Upper lobe of right lung (tissue), 1 donor: ENCODE data around the gene POLD3. TPM values are rescaled to one million over a fixed set of nuclear protein-coding genes. Genes with fewer than 3 reads are reported as not detected.

ENCODE experiments used
- ATAC-seq: fragments of 200-7000 bp; cut with Tn5 transposase; one replicate; pipeline ENCODE4 v1.9.1; 2020; ENCODE audit warnings: mild to moderate bottlenecking, moderate library complexity
- DNase-seq: peaks from one replicate; pipeline ENCODE4 v3.0.0-alpha.2; 2020
- H3K27ac ChIP-seq: fragments of 200-600 bp; one replicate; pipeline ENCODE4 v1.8.0; 2022
- H3K27me3 ChIP-seq: fragments of 200-600 bp; one replicate; pipeline ENCODE4 v1.8.0; 2022; ENCODE audit warnings: mild to moderate bottlenecking
- H3K36me3 ChIP-seq: fragments of 200-600 bp; one replicate; pipeline ENCODE4 v1.8.0; 2022
- H3K4me1 ChIP-seq: fragments of 200-600 bp; one replicate; pipeline ENCODE4 v1.8.0; 2022
- H3K4me3 ChIP-seq: fragments of 200-600 bp; one replicate; pipeline ENCODE4 v1.8.0; 2022; ENCODE audit warnings: mild to moderate bottlenecking
- H3K9me3 ChIP-seq: fragments of 200-600 bp; one replicate; pipeline ENCODE4 v1.8.0; 2022
- CTCF ChIP-seq: fragments of 200-600 bp; IDR thresholded peaks from one replicate; pipeline ENCODE4 v1.8.0; 2022; ENCODE audit warnings: antibody characterized with exemption
- intact Hi-C: fragments of 100-400 bp; cut with DNase I; formaldehyde crosslinking; loops from one replicate; pipeline ENCODE4 v1.11.0; 2022
- total RNA-seq: library from RNA; stranded (reverse); fragmentation: NEBNext Ultra II Directional; extraction: Animal tissue kit (Norgen Biotek cat#: 25700); gene quantifications from one replicate; pipeline ENCODE4 v1.2.1, GENCODE V29; 2021
- donor health status: DM: no; HTN: yes; CAD: no; lungs with severe emphysema.

POLD3 gene
- total RNA-seq, 1 donor from 2014 or later: 16.7 TPM

- Histone ChIP-seq H3K27me3 (no peaks in the 10 kb centered on the region), H3K9me3 (no peaks in the 10 kb centered on the region), H3K4me3 (no peak overlapping the region), H3K4me1 (peaks cover 3% of the 10 kb centered on the region), H3K27ac (no peak overlapping the region), H3K36me3 (no peaks in the 10 kb centered on the region)
- intact Hi-C loops: no loop called here
- ATAC-seq (no peak), DNase-seq (no peak)
- TF ChIP-seq CTCF: no peak
Observed at GRCh38 chr11:74672332-74672955, 80.1 kb downstream of the POLD3 start.

- no peak for TF ChIP-seq CTCF
- Histone ChIP-seq H3K27me3 (no peaks in the 10 kb centered on the region), H3K36me3 (no peaks in the 10 kb centered on the region), H3K4me1 (peaks cover 3% of the 10 kb centered on the region), H3K9me3 (no peaks in the 10 kb centered on the region), H3K27ac (peak overlapping the region; percentile 42), H3K4me3 (no peak overlapping the region)
- DNase-seq: no peak
- ATAC-seq: peak; percentile 46
- intact Hi-C loops: no loop called here
Observed at GRCh38 chr11:74672956-74673692, 80.7 kb downstream of the POLD3 start.

GRCh38 chr11:74673693-74674360 is 81.4 kb downstream of the POLD3 start:
- Histone ChIP-seq H3K27me3 (no peaks in the 10 kb centered on the region), H3K27ac (peak overlapping the region; percentile 42), H3K36me3 (no peaks in the 10 kb centered on the region), H3K9me3 (no peaks in the 10 kb centered on the region), H3K4me1 (peaks cover 3% of the 10 kb centered on the region), H3K4me3 (no peak overlapping the region)
- no peak for TF ChIP-seq CTCF
- intact Hi-C loops: no loop called here
- DNase-seq: no peak
- ATAC-seq: no peak

- intact Hi-C loops: no loop called here
- Histone ChIP-seq H3K4me1 (peaks cover 3% of the 10 kb centered on the region), H3K36me3 (no peaks in the 10 kb centered on the region), H3K27ac (no peak overlapping the region), H3K27me3 (no peaks in the 10 kb centered on the region), H3K4me3 (no peak overlapping the region), H3K9me3 (no peaks in the 10 kb centered on the region)
- DNase-seq (no peak), ATAC-seq (no peak)
- no peak for TF ChIP-seq CTCF
Observed at GRCh38 chr11:74675761-74676160, 83.4 kb downstream of the POLD3 start.

GRCh38 chr11:74676596-74676995 is 84.2 kb downstream of the POLD3 start:
- H3K27me3 ChIP-seq: no peaks in the 10 kb centered on the region
- no peak overlapping the region for H3K4me3 ChIP-seq
- ATAC-seq: no peak
- intact Hi-C loops: no loop called here
- H3K36me3 ChIP-seq: no peaks in the 10 kb centered on the region
- no peak for DNase-seq
- H3K4me1 ChIP-seq: peaks cover 3% of the 10 kb centered on the region
- no peak overlapping the region for H3K27ac ChIP-seq
- H3K9me3 ChIP-seq: no peaks in the 10 kb centered on the region
- no peak for TF ChIP-seq CTCF
